NOMO-1 (cell line): ENCODE data around the gene FHIT.
A peak's percentile ranks its signal among the peaks of the same experiment; 100 is the strongest.

ENCODE experiments used
- DNase-seq, 2 experiments: peaks; one replicate each; lab custom pipeline; 2025; ENCODE audit not compliant: unreplicated experiment in 2 of 2; lab: John Stamatoyannopoulos, UW

FHIT gene

GRCh38 chr3:60269377-60269776 lies 981.9 kb downstream of the FHIT start:
- no peak for DNase-seq

GRCh38 chr3:60268123-60268522 lies 983.1 kb downstream of the FHIT start:
- no peak for DNase-seq

- no peak for DNase-seq
Observed at GRCh38 chr3:60266444-60266843, 984.8 kb downstream of the FHIT start.

GRCh38 chr3:60263191-60263590 lies 988.1 kb downstream of the FHIT start:
- no peak for DNase-seq

GRCh38 chr3:60262546-60262945 lies 988.7 kb downstream of the FHIT start:
- DNase-seq: no peak

GRCh38 chr3:60260546-60260945 lies 990.7 kb downstream of the FHIT start:
- no peak for DNase-seq

GRCh38 chr3:60250810-60251209 lies 1000.4 kb downstream of the FHIT start:
- DNase-seq: peak in 1 of 2 experiments; percentile 16

GRCh38 chr3:60250206-60250605 lies 1001.0 kb downstream of the FHIT start:
- DNase-seq: no peak

- no peak for DNase-seq
Observed at GRCh38 chr3:60246361-60246760, 1004.9 kb downstream of the FHIT start.

- no peak for DNase-seq
Observed at GRCh38 chr3:60243456-60243855, 1007.8 kb downstream of the FHIT start.

GRCh38 chr3:60240492-60240891 lies 1010.8 kb downstream of the FHIT start:
- no peak for DNase-seq

- no peak for DNase-seq
Observed at GRCh38 chr3:60238550-60238949, 1012.7 kb downstream of the FHIT start.

GRCh38 chr3:60229502-60229901 lies 1021.8 kb downstream of the FHIT start:
- no peak for DNase-seq

- no peak for DNase-seq
Observed at GRCh38 chr3:60228823-60229222, 1022.4 kb downstream of the FHIT start.

GRCh38 chr3:60226912-60227311 lies 1024.3 kb downstream of the FHIT start:
- no peak for DNase-seq

GRCh38 chr3:60225848-60226247 lies 1025.4 kb downstream of the FHIT start:
- no peak for DNase-seq

- no peak for DNase-seq
Observed at GRCh38 chr3:60220768-60221167, 1030.5 kb downstream of the FHIT start.

- DNase-seq: no peak
Observed at GRCh38 chr3:60219501-60219900, 1031.8 kb downstream of the FHIT start.

GRCh38 chr3:60217156-60217911 lies 1033.9 kb downstream of the FHIT start:
- no peak for DNase-seq

GRCh38 chr3:60216462-60217075 lies 1034.7 kb downstream of the FHIT start:
- DNase-seq: no peak

- DNase-seq: no peak
Observed at GRCh38 chr3:60215946-60216345, 1035.3 kb downstream of the FHIT start.

GRCh38 chr3:60207905-60208304 lies 1043.3 kb downstream of the FHIT start:
- no peak for DNase-seq
